Measurements from ENCODE around the gene CDA. TPM values are rescaled to one million over a fixed set of nuclear protein-coding genes. Genes with fewer than 3 reads are reported as not detected.
A peak's percentile ranks its signal among the peaks of the same experiment; 100 is the strongest.

Gene CDA
- polyA plus RNA-seq, 10 donors: 0.31 to 1.1 (median 0.55) TPM; not detected in 1

GRCh38 chr1:20615946-20616846, 27.3 kb downstream of the CDA start:
- no peak for DNase-seq

- no peak for DNase-seq
Measured at GRCh38 chr1:20616847-20617487, 28.1 kb downstream of the CDA start.

GRCh38 chr1:20618550-20618949, 29.7 kb downstream of the CDA start:
- no peak for DNase-seq

GRCh38 chr1:20619999-20620398, 31.1 kb downstream of the CDA start:
- DNase-seq: no peak

GRCh38 chr1:20621012-20621411, 32.1 kb downstream of the CDA start:
- no peak for DNase-seq

GRCh38 chr1:20624709-20625108, 35.8 kb downstream of the CDA start:
- DNase-seq: no peak

- no peak for DNase-seq
Measured at GRCh38 chr1:20625176-20626097, 36.5 kb downstream of the CDA start.

GRCh38 chr1:20626098-20626427, 37.2 kb downstream of the CDA start:
- no peak for DNase-seq

GRCh38 chr1:20626524-20626923, 37.6 kb downstream of the CDA start:
- DNase-seq: no peak

- no peak for DNase-seq
Measured at GRCh38 chr1:20630729-20631128, 41.8 kb downstream of the CDA start.

GRCh38 chr1:20632386-20632785, 43.5 kb downstream of the CDA start:
- DNase-seq: no peak

- peak; percentile 51 to 84 (median 73) for DNase-seq
Measured at GRCh38 chr1:20633190-20634064, 44.5 kb downstream of the CDA start, which contains the start of gene PINK1. TSS of gene PINK1 (plus strand) at chr1:20633458. CDS start at chr1:20633549, 91 bp downstream.

GRCh38 chr1:20634065-20634593, 45.2 kb downstream of the CDA start:
- peak in 1 of 3 donors; percentile 42 for DNase-seq

GRCh38 chr1:20634594-20635084, 45.7 kb downstream of the CDA start:
- DNase-seq: no peak

- DNase-seq: no peak
Measured at GRCh38 chr1:20636785-20637347, 48.0 kb downstream of the CDA start.

GRCh38 chr1:20640183-20640597, 51.3 kb downstream of the CDA start:
- peak; percentile 28 to 65 (median 62) for DNase-seq

- DNase-seq: no peak
Measured at GRCh38 chr1:20641975-20642374, 53.1 kb downstream of the CDA start.

- no peak for DNase-seq
Measured at GRCh38 chr1:20643080-20643479, 54.2 kb downstream of the CDA start.

- no peak for DNase-seq
Measured at GRCh38 chr1:20644416-20644815, 55.5 kb downstream of the CDA start.

GRCh38 chr1:20645414-20645813, 56.5 kb downstream of the CDA start:
- DNase-seq: no peak

Data from muscle of back (tissue), 11 donors.